ENCODE data around the gene PPP6R1. TPM values are rescaled to one million over a fixed set of nuclear protein-coding genes. Genes with fewer than 3 reads are reported as not detected.

The PPP6R1 gene
- polyA plus RNA-seq, 1 of the 3 experiments (the other 2 are of a cell fraction), result 47.8 TPM

DNA sequence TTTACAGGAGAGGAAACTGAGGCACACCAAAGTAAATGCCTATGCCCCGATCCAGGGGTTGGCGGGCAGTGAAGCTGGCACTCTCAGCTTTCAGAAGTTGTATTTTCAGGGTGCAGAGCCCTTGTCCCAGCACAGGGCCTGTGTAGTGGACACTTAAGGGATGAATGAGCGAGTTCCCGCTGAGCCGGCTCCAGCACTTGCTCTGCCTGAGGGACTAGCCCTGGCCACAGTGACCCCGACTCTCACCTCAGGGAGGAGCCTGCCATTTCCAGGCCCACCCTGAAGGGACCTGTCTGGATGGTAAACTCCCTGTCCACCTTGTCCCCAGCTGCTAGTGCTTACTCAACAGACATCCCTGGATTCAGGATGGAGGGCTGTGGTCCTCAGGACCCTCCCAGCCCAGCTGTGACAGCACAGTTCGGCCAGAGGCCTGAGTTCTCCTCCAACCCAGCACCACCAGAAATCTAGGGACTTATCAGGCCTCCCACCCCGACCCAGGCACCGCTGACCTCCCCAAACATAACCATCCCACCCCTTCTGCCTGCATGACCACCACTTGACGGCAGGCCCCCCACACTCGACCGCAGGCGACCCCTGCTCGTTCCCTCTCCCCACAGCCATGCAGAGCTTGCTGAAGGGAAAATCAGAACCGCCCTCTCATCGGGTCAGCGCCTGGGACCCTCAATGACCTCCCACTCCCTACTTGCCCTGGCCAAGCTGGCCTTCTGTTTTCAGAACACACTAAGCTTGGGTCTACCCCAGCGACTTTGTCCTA lies 8.4 kb downstream of the PPP6R1 start (continued):
- TF ChIP-seq NRF1 (IDR thresholded peaks at IDR 0.05; ENCODE audit: low read depth, low read length), result no peak

DNA sequence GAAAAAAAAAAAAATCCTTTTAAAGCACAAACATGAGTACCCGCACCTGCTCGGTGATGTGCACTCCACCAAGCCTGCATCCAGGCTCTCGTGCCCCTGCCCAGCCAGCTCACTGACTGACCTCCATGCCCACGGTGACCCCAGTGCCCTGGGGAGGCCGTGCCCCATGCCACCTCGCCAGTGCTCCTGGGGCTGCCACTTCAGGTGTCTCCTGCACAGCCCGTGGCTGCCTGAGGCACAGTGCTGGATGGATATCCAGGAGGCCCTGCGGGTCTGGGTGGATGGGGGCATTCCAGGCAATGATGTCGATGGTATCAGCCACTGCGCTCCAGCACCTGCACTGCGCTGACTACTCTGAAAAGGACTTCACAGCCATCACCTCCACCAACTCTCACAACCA lies 9.0 kb downstream of the PPP6R1 start:
- POLR2A ChIA-PET, result no interaction called here
- CTCF ChIA-PET, result interaction anchor here (0.6 to 1.2 kb wide), 2 partner anchors 52 to 576 kb away, joined by 3 read pairs; no protein-coding TSS in a partner anchor
- H3K4me2 ChIP-seq, result no peak overlapping the region

More for the DNA sequence above, 9.0 kb downstream of the PPP6R1 start:
- Histone ChIP-seq H3K27ac (ENCODE audit: low read depth in 2 of 2, low read length in 1 of 2) (no peak overlapping the region), H4K20me1 (ENCODE audit: insufficient read depth) (peaks cover 85% of the 10 kb centered on the region), H3K4me3 (ENCODE audit: low read depth in 2 of 2, low read length in 1 of 2) (no peak overlapping the region), H3F3A (replicated peaks; ENCODE audit: insufficient read depth) (no peaks in the 10 kb centered on the region), H3K9ac (no peak overlapping the region), H3K27me3 (ENCODE audit: insufficient read depth) (no peaks in the 10 kb centered on the region), H3K79me2 (ENCODE audit: insufficient read depth) (peaks cover 78% of the 10 kb centered on the region), H3K4me1 (ENCODE audit: control insufficient read depth in 1 of 2, insufficient read depth in 2 of 2, low read depth in 1 of 2, low read length in 1 of 2) (peaks cover 0 to 23% of the 10 kb centered on the region in 2 experiments; a peak in 1 of 4 replicates), H3K9me2 (no peaks in the 10 kb centered on the region), H2AFZ (ENCODE audit: low read depth) (no peak overlapping the region), H3K9me3 (no peaks in the 10 kb centered on the region), H3K36me3 (replicated peaks in 1 of 2; ENCODE audit: control insufficient read depth in 1 of 2, insufficient read depth in 2 of 2, low read length in 1 of 2) (peaks cover 4 to 7% of the 10 kb centered on the region in 2 experiments)
- 92% methylated on average over 4 of the region's 11 CpGs for WGBS (ENCODE audit: low lambda C conversion rate)
- DNase-seq, result no peak
- no peak for TF ChIP-seq SMC3 (IDR thresholded peaks at IDR 0.05; ENCODE audit: low read depth, low read length)
- TF ChIP-seq CHD2 (IDR thresholded peaks at IDR 0.05; ENCODE audit: low read length, partially characterized antibody), result no peak
- TF ChIP-seq FOXM1 (IDR thresholded peaks at IDR 0.05; ENCODE audit: low read depth), result no peak
- TF ChIP-seq, protein P1, sequence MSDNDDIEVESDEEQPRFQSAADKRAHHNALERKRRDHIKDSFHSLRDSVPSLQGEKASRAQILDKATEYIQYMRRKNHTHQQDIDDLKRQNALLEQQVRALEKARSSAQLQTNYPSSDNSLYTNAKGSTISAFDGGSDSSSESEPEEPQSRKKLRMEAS (IDR thresholded peaks at IDR 0.05; ENCODE audit: low read depth), result no peak
- TF ChIP-seq, protein P2, sequence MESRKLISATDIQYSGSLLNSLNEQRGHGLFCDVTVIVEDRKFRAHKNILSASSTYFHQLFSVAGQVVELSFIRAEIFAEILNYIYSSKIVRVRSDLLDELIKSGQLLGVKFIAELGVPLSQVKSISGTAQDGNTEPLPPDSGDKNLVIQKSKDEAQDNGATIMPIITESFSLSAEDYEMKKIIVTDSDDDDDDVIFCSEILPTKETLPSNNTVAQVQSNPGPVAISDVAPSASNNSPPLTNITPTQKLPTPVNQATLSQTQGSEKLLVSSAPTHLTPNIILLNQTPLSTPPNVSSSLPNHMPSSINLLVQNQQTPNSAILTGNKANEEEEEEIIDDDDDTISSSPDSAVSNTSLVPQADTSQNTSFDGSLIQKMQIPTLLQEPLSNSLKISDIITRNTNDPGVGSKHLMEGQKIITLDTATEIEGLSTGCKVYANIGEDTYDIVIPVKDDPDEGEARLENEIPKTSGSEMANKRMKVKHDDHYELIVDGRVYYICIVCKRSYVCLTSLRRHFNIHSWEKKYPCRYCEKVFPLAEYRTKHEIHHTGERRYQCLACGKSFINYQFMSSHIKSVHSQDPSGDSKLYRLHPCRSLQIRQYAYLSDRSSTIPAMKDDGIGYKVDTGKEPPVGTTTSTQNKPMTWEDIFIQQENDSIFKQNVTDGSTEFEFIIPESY (IDR thresholded peaks at IDR 0.05; ENCODE audit: borderline replicate concordance, low read depth), result no peak
- TF ChIP-seq, protein P3, sequence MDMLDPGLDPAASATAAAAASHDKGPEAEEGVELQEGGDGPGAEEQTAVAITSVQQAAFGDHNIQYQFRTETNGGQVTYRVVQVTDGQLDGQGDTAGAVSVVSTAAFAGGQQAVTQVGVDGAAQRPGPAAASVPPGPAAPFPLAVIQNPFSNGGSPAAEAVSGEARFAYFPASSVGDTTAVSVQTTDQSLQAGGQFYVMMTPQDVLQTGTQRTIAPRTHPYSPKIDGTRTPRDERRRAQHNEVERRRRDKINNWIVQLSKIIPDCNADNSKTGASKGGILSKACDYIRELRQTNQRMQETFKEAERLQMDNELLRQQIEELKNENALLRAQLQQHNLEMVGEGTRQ (IDR thresholded peaks at IDR 0.05; ENCODE audit: borderline replicate concordance, low read depth, low read length), result no peak
- TF ChIP-seq YY1 (IDR thresholded peaks at IDR 0.05; ENCODE audit: low read depth), result no peak
- TF ChIP-seq MXI1 (IDR thresholded peaks at IDR 0.05; ENCODE audit: low read depth, low read length), result no peak
- TF ChIP-seq, protein P4, sequence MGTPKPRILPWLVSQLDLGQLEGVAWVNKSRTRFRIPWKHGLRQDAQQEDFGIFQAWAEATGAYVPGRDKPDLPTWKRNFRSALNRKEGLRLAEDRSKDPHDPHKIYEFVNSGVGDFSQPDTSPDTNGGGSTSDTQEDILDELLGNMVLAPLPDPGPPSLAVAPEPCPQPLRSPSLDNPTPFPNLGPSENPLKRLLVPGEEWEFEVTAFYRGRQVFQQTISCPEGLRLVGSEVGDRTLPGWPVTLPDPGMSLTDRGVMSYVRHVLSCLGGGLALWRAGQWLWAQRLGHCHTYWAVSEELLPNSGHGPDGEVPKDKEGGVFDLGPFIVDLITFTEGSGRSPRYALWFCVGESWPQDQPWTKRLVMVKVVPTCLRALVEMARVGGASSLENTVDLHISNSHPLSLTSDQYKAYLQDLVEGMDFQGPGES (IDR thresholded peaks at IDR 0.05; ENCODE audit: low read depth, low read length), result no peak
- TF ChIP-seq POLR2AphosphoS5 (IDR thresholded peaks at IDR 0.05; ENCODE audit: low read depth, low read length), result no peak
- TF ChIP-seq TAF1 (IDR thresholded peaks at IDR 0.05; ENCODE audit: borderline replicate concordance, low read depth, low read length), result no peak

Measured in SK-N-SH (cell line).